Ecto neural progenitor cell (in vitro differentiated cells): ENCODE data around the gene TUBGCP2.

ENCODE experiments used
- DNase-seq: peaks from one replicate; pipeline ENCODE4 v3.0.0-alpha.2; 2018; ENCODE audit warnings: low spot score

Gene TUBGCP2

GRCh38 chr10:133343558-133343957 lies 34.9 kb upstream of the TUBGCP2 start:
- no peak for DNase-seq

- DNase-seq: no peak
Observed at GRCh38 chr10:133342942-133343341, 34.3 kb upstream of the TUBGCP2 start.

GRCh38 chr10:133341983-133342382 lies 33.3 kb upstream of the TUBGCP2 start:
- DNase-seq: no peak

- no peak for DNase-seq
Observed at GRCh38 chr10:133339708-133340380, 31.2 kb upstream of the TUBGCP2 start.

- no peak for DNase-seq
Observed at GRCh38 chr10:133338080-133339071, 29.7 kb upstream of the TUBGCP2 start.

GRCh38 chr10:133337370-133337725 lies 28.7 kb upstream of the TUBGCP2 start:
- DNase-seq: no peak

GRCh38 chr10:133336577-133337369 lies 28.1 kb upstream of the TUBGCP2 start, which contains the start of gene CALY:
CALY (minus strand) TSS chr10:133336896; CDS start chr10:133328989, 7,907 bp downstream.
- DNase-seq: peak; percentile 72

GRCh38 chr10:133336118-133336576 lies 27.5 kb upstream of the TUBGCP2 start:
- no peak for DNase-seq

- peak; percentile 79 for DNase-seq
Observed at GRCh38 chr10:133335246-133336117, 26.8 kb upstream of the TUBGCP2 start.

- peak; percentile 68 for DNase-seq
Observed at GRCh38 chr10:133334503-133335245, 26.0 kb upstream of the TUBGCP2 start.

- DNase-seq: no peak
Observed at GRCh38 chr10:133332936-133333699, 24.4 kb upstream of the TUBGCP2 start.

GRCh38 chr10:133329491-133330202 lies 21.0 kb upstream of the TUBGCP2 start:
- peak; percentile 90 for DNase-seq

- no peak for DNase-seq
Observed at GRCh38 chr10:133328358-133329343, 20.0 kb upstream of the TUBGCP2 start.

- DNase-seq: no peak
Observed at GRCh38 chr10:133327651-133328357, 19.1 kb upstream of the TUBGCP2 start.

GRCh38 chr10:133326745-133327650 lies 18.3 kb upstream of the TUBGCP2 start:
- no peak for DNase-seq

GRCh38 chr10:133326223-133326551 lies 17.5 kb upstream of the TUBGCP2 start:
- no peak for DNase-seq
